Glomerular endothelial cell (primary cell): ENCODE results near the gene RBBP7. TPM values are rescaled to one million over a fixed set of nuclear protein-coding genes. Genes with fewer than 3 reads are reported as not detected.
"Not testable (repeated sequence)": the region's sequence is repeated elsewhere in the genome, so short reads cannot be mapped to it uniquely, and the experiment has no call there.

Experiments used
- DNase-seq: peaks from one replicate; pipeline ENCODE4 v3.0.0-alpha.2; 2011; ENCODE audit warnings: low read depth, low spot score; ENCODE audit errors: extremely low read depth
- total RNA-seq: library from RNA; depleted of rRNA; stranded (reverse); fragments of >200 nt; gene quantifications from 2 replicates; pipeline ENCODE4 v1.2.3, GENCODE V29; 2015

Gene RBBP7
- total RNA-seq, 1 donor from 2014 or later, result 66.3 TPM

DNA sequence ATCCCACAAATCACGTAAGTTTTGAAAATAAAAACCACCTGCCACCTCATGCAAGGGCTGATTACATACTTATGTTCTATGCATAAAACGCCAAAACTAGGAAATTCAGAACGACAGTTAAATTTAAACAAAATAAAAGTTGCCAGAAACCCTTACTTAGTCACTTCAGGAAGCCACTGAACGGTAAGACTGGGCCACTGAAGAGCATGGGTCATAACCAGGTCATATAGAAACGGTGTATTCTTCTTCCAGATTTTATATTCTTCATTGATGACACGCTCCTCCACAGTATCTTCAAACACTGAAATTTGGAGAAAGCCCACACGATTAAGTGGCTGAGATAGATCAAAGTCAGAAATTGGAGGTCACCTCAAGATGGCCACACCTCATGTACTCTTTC lies 1.2 kb downstream of the RBBP7 start:
- DNase-seq, result no peak

DNA sequence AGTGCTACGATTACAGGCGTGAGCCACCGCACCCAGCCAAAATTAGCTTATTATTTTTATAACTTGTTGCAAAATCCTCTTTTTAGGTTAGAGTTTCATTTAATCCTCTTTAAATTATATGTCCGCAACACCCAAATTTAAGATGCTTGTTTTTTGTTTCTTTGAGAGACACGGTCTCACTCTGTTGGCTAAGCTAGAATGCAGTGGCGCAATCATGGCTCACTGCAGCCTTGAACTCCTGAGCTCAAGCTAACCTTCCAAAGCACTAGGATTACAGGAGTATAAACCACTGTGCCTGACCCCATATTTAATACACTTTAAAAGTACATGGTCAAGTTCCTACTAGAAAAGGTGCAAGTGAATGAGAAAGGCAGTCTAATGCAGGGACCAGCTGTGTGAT lies 2.2 kb downstream of the RBBP7 start:
- DNase-seq, result no peak

DNA sequence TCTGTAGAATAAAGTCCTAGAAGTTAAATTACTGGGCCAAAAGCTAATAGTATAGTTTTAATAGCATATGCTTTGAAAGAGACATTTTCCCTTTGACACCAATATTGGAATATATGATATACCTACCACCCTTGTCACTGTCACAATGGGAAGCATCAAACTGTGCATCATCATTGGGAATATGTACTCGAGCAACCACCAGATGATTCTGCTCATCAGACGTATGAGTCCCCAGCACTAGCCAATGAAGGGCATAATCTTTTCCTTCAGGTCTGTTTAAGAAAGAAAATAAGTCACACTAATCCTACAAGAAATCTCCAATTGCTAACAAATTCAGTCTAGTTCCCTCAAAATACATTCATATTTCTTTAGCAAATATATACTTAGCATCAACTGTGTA lies 7.3 kb downstream of the RBBP7 start:
- no peak for DNase-seq

DNA sequence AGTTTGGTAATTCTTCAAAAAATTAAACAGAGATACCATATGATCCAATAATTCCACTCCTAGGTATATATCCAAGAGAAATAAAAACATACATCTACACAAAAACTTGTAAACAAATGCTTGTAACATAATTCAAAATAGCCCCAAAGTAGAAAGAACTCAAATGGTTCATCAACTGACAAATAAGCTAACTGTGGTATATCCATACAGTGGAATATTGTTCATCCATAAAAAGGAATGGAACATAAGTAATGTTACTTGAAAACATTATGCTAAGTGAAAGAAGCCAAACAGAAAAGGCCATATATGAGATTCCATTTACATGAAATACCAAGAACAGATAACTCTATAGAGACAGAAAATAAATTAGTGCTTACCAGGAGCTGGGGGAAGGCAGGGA lies 13.4 kb downstream of the RBBP7 start:
- no peak for DNase-seq

DNA sequence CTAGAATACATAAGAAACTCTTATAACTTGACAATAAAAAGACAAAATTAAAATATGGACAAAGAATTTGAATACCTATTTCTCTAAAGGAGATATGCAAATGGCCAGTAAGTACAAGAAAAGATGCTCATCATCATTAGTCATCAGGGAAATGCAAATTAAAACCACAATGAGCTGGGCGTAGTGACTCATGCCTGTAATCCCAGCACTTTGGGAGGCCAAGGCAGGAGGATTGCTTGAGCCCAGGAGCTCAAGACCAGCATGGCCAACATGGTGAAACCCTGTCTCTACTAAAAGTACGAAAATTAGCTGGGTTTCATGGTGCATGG lies 14.1 kb downstream of the RBBP7 start:
- DNase-seq, result not testable (repeated sequence)

DNA sequence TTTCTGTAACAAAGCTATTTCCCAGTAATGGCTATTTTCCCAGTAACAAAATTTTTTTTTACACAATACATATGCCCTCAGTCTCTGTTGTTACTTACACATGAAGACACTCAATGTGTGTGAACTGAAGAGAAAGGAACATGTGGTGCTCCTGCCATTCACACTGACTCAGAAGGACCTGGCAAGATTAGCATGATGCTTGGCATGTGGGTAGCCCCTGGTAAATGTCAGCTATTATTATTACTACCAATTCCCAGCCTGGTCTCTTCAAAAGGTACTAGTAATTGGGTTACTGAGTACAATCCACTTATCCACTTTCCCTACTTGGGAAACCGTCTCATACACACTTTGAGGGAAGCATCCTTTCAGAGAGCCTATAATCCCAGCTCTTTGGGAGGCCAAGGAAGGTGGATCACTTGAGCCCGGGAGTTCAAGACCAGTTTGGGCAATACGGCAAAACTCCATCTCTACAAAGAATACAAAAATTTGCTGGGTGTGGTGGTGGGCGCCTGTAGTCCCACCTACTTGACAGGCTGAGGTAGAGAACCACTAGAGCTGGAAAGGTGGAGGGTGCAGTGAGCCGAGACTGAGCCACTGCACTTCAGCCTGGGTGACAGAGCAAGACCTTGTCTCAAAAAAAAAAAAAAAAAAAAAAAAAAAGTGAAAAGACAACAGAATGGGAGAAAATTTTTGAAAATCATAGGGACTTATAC lies 14.6 kb downstream of the RBBP7 start:
- DNase-seq, result no peak

DNA sequence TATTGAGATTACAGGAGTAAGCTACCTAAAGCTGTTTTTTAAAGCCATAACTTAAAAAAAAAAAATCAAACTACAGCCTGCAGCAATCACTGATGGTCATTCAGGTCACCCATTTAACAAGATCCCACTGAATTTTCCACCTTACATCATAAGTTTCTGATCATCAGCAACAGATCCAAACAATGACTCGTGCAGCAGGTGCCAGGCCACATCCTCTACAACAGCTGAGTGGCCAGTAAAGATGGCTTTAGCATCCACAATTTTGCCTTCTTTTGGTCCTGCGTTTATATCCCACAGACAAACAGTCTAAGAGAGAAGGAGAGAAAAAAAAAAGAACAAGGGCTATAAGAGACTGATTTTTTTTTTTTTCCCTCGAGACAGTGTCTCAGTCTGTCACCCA lies 16.6 kb downstream of the RBBP7 start:
- no peak for DNase-seq

DNA sequence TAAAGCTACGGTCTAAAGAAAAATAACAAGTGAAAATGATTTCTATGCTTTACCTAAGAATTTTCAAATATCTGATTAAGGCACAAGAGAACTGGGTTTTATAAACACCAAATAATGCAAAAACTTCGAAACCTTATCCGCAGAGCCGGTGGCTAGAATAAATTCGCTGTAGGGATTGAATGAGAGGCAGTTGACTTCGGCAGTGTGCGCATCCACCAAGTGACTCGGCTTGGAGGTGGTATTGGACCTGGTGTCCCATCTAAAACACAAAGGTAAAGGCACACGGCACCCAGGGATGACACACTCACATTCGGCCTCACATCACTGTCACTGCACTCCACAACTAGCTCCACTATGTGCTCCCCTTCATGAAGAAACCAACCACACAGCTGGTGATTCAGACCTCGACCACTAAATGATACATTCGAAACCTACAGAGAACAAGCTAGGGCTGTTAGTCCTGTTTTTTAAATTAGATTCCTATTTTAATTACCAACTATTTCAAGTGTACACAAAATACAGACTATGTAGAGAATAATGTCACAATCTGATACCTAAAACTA lies 17.5 kb downstream of the RBBP7 start:
- no peak for DNase-seq

DNA sequence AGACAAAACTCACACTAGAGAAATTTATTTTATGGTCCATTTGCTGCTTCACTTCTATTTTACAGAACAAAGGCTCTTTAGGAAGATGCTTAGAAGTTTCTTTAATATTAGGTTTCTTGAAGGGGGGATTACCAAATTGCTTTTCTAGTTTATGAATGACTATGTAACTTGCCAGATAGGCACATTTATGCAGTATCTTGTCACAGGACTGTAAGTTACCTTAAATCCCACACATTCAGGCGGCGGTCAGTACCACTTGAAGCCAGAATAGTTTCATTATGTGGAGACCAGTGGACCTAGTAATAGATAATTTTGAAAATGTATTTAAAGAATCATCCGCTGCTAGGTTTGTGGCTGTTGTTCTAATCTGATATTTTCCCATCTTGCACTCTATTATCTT lies 18.3 kb downstream of the RBBP7 start:
- DNase-seq, result no peak

DNA sequence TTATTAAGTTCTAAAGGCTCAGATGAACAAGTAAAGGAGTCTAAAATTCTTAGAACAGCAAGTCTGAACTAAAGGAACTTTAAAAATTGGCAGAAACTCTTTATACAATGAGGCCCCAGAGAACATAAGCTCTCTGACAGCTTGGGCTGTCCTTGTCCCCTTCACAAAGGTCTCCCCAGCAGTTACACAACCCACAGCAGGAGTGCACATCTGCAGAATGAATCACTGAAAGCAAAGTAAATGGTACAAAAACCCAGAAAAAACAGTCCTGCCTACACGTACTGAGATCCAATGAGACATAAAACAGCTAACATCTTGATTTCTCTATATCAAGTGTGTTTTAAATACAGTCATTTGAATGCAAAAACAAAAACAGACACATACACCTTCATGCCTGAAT lies 18.7 kb downstream of the RBBP7 start:
- DNase-seq, result no peak

DNA sequence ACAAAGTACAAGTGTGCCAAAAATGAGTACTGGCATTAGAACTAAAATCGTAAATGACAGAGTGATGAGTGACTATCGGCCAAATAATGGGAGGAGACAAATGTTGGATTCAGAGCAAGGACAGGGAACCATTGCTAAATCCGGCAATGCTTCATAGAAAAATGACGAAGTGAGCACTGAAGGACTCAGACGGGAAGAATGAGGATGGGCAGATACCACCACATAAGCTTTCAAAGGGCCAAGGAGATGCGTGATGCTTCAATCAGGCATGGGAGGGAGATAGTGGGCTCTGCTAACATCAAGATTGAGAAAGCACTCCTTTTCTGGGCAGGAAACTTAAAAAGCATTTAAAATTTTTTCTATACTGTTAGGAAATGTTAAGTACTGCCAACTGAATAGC lies 21.6 kb downstream of the RBBP7 start:
- no peak for DNase-seq

DNA sequence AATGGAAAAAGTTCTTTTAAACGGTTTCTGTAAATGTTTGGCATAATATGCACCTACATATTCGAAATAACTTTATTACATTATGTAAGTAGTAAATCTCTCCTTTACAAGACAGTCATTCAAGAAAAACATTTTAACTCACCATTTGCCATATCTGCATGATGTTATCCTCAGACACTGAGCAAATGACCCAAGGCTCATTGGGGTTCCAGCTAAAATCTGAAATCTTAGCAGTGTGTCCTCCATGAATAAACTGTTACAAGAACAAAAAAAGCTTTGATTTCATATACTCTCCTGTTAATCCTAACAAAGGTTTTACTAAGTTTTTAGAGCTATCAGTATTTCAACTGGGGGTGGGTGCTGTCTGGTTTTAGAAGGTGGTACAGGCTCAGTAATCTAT lies 24.5 kb downstream of the RBBP7 start:
- DNase-seq, result no peak

DNA sequence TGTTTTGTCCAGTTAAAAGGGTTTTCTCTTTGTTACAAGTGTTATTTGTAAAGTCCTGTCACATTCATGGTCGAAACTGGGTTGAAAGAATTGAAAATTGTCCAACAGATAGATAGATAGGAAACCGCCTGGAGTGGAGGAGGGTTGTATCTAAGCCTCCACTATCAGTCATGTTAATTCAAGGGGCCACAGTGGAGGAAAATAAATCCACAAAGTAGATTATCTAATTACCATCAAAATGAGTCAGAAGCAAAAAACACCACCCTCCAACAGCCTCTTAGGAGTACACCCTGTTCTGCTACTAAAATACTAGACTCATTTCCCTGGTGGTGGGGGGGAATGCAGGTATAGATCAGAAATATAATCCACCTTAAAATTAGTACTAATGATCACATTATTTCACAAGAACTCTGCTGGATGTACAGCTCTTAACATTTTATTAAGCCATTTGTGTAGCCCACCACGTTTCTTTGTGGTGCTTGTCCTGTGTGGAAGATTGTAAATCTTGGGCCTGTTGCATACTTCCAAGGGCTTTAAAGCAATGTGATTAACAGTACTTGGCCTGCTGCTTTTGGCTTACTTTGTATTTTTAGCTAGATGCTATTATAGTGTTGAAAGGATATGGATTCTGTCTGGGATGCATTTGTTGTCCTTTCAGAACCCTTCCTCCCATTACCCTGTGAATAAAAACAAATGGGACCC lies 26.8 kb downstream of the RBBP7 start:
- DNase-seq, result no peak

DNA sequence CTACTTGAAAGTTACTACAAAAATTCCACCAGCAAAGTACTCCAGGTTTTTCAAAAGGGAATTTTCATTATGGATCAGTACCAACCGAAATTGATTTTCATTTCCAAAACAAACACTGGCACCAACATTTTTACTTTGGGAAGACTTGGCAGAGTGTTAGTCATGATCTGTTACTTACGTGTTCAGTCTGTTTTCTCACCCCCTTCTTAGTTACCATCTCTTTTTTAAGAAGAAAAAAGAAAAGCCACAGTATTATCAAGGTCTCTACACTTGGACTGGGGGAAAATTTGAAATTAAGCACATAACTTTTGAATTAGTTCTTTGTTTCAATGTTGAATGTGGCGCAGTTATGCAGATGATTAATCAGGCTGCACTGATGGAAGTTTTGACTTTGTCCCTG lies 27.5 kb downstream of the RBBP7 start:
- no peak for DNase-seq

DNA sequence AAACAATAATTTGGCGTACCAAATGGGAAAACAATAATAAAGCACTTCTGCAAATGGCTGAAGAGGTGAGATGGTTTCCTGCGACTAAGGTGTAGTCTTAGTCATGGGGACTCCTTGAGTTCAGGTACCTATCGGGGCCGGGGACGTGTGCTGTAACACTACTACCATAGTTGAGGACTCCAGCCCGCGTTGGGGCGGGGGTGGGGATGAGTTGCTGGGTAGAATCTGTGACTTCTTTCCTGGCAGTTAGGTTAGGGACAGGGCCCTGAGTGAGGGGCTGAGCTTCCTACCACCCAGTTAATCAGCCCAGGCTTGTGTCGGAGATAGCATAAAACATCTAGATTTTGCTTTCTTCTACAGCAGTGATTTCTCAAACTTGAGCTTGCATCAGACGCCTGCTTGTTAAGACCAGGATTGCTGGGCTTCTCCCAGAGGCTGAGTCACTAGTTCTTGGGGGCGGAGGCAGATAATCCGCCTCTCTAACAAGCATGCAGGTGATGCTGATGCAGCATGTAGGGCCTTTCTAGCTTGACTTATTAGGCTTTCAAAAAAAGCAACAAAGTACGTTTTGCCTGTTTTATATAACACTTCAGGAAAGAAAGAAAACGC lies 30.2 kb downstream of the RBBP7 start:
- DNase-seq, result no peak

DNA sequence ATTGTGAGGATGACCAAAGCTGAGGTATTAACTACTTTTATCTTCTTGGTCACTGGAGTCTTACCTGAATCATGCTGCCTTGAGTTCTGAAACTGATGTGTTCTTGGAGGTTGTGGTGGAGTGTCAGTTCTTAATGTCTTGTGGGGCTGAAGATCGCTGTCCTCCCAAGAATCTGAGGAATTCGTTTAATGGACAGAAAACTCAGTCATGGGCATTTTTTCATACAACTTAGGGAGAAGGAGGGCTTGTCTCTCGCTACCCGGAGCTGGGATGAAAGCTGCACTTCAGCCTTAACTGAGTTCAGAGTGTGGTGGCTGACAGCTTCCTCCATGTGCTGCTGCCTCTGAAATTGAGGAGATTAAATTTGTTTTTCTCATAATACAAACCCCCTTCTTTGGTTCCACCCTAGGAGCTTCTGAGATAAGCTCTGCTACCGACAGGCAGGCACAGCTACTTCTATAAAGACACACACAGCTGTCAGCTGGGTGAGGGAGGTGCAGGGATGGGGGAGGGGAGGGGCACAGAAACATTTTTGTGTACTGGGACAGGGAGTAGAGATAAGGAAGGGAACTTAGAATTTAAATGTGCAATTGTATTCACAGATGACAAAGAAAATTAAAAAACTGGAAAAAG lies 30.8 kb downstream of the RBBP7 start:
- DNase-seq, result no peak

DNA sequence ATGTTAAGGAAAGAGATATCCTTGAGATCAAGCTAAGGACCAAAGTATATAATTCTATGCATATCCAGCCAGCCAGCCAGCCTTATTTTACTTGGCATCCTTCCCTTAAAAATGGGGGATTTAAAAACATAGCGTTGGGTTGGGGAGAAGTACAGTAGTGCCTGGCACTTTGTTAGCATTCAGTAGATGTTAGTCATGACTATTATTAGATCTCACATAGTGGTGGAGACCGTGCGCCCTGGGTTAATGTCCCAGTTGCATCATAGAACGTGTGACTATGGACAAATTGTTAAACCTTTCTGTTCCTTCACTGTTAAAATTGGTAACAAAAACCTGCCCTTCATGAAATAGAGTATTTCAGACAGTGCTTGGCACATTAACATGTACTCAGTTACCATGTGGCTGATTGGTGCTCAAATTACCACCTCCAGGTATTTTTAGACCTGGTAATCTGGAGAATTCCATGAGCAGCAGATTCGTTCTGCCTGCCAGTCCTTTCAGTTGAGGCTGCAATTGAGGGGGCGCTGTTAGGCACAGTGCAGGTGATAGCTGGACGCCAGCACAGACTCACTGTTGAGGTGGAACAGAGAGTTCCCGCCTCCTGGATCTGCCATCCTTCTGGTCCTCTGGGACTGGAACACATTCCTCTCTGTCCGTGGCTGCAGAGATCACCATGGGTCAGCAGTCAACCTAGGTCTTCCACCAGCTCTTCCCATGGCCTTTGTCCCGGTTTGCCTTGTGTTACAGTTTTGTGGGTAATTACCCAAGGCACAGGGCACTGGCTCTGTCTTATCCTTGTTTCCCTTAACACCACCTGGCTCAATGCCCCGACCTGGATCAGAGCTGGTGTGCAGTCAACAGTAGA lies 31.7 kb downstream of the RBBP7 start:
- no peak for DNase-seq

DNA sequence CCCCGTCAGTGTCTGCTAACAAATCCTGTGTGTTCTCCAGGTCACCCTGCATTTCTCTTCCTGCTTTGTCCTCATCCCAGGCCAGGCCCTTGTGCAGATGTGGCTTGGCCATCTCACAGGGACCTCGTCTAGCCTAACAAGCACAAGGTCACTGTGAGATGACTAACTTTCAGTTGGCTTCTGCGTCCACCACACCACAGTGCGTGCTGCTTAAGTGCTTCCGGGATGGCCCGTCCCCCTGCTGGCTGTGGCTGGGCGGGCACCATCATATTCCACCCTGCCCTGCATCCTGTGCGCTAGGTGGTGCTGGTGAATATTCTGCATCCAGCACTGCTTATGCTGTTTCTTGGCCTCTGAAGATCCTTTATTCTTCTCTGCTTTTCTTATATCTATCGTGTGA lies 33.8 kb downstream of the RBBP7 start:
- no peak for DNase-seq

DNA sequence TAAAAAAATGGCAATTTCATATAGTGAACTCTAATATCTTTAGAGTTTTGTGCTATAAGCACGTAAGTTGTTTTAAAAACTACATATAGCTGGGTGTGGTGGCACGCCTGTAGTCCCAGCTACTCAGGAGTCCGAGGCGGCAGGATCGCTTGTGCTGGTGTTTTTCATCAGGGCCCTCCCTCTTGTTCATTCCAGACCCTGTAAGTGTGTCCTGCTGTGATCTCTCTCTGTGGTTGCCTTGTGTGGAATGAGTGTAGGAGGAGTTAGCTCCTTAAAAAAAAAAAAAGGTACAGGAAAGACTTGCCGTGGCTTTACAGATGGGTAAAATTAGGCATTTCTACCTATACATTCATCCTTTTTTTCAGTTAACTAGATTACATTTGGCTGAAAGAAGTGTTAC lies 35.4 kb downstream of the RBBP7 start:
- DNase-seq, result no peak

DNA sequence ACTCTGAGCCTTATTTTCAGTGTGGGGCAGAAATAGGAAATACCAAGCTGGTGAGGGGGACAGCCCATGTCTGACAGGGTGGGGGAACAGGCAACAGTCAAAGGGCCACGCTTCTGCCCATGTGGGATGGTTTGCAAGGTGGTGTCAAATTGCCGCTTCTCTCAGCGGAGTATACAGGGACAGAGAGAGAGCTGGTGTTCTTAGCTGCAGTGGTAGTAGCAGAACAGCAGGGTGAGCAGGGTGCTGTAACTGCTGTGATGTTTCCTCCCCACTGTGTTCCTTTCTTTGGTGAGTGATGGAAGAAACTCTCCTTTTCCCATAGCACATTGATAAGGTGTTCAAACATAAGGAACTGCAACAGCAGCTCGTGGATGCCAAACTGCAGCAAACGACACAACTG lies 37.9 kb downstream of the RBBP7 start:
- DNase-seq, result no peak
